Common myeloid progenitor, CD34-positive (primary cell): ENCODE data around the gene CBX8.

Experiments used
- CTCF ChIA-PET: fragments of 350-600 bp; sonication (Branson Sonifier 250); formaldehyde crosslinking; loops from one replicate; lab custom pipeline; 2021; ENCODE audit warnings: antibody characterized with exemption; lab: Charles Lee
- POLR2A ChIA-PET: fragments of 350-600 bp; sonication (Branson Sonifier 250); formaldehyde crosslinking; loops from one replicate; lab custom pipeline; 2021; ENCODE audit warnings: antibody characterized with exemption; lab: Charles Lee
- DNase-seq, 3 donors: peaks; one replicate each; pipeline versions ENCODE4 v3.0.0 to v3.0.0-alpha.2; 2013
- H3K27ac ChIP-seq, 2 experiments: 1 replicate in 1 of 2; 2 replicates in 1 of 2; pipeline ENCODE4 v1.7.0; 2013; ENCODE audit warnings: inconsistent platforms in 2 of 2, low read length in 2 of 2, mild to moderate bottlenecking in 2 of 2, low read depth in 1 of 2, moderate library complexity in 1 of 2; ENCODE audit not compliant: severe bottlenecking in 2 of 2, insufficient read depth in 1 of 2, poor library complexity in 1 of 2
- H3K27me3 ChIP-seq, 5 experiments: replicated peaks in 2 of 5; 1 replicate in 3 of 5; 2 replicates in 2 of 5; pipeline versions ENCODE4 v1.6.1 to v1.7.0; 2013; ENCODE audit warnings: low read length in 4 of 5, mild to moderate bottlenecking in 2 of 5, moderate library complexity in 2 of 5, inconsistent platforms in 1 of 5; ENCODE audit not compliant: insufficient read depth in 5 of 5, control insufficient read depth in 4 of 5
- H3K36me3 ChIP-seq, 4 experiments: 1 replicate in 2 of 4; 2 replicates in 2 of 4; pipeline versions ENCODE4 v1.6.1 to v1.7.0; 2013; ENCODE audit warnings: low read length in 3 of 4, control low read depth in 1 of 4, mild to moderate bottlenecking in 1 of 4; ENCODE audit not compliant: control insufficient read depth in 4 of 4, insufficient read depth in 4 of 4
- H3K4me1 ChIP-seq, 4 experiments: 1 replicate in 3 of 4; 2 replicates in 1 of 4; pipeline versions ENCODE4 v1.6.1 to v1.7.1; 2013; ENCODE audit warnings: low read length in 3 of 4, mild to moderate bottlenecking in 3 of 4, control low read depth in 1 of 4, inconsistent platforms in 1 of 4, moderate library complexity in 1 of 4; ENCODE audit not compliant: control insufficient read depth in 4 of 4, insufficient read depth in 4 of 4; ENCODE audit errors: control extremely low read depth in 1 of 4
- H3K4me3 ChIP-seq, 7 experiments: 1 replicate in 4 of 7; 2 replicates in 3 of 7; pipeline versions ENCODE4 v1.5.1 to v1.7.0; 2013; ENCODE audit warnings: mild to moderate bottlenecking in 7 of 7, low read length in 6 of 7, moderate library complexity in 6 of 7, inconsistent platforms in 2 of 7, low read depth in 2 of 7, control low read depth in 1 of 7; ENCODE audit not compliant: insufficient read depth in 4 of 7, control insufficient read depth in 1 of 7; ENCODE audit errors: extremely low read depth in 1 of 7
- H3K9me3 ChIP-seq, 5 experiments: 1 replicate in 4 of 5; 2 replicates in 1 of 5; pipeline versions ENCODE4 v1.6.1 to v1.7.1; 2013; ENCODE audit warnings: low read length in 4 of 5, mild to moderate bottlenecking in 2 of 5, inconsistent platforms in 1 of 5, low read depth in 1 of 5, moderate library complexity in 1 of 5; ENCODE audit not compliant: control insufficient read depth in 4 of 5, insufficient read depth in 2 of 5; ENCODE audit errors: control extremely low read depth in 1 of 5
- WGBS: methylation state at CpG from one replicate; pipeline ENCODE4 v1.1.5; 2013; ENCODE audit not compliant: insufficient coverage; 5-methylcytosine and 5-hydroxymethylcytosine counted together

The CBX8 gene

DNA sequence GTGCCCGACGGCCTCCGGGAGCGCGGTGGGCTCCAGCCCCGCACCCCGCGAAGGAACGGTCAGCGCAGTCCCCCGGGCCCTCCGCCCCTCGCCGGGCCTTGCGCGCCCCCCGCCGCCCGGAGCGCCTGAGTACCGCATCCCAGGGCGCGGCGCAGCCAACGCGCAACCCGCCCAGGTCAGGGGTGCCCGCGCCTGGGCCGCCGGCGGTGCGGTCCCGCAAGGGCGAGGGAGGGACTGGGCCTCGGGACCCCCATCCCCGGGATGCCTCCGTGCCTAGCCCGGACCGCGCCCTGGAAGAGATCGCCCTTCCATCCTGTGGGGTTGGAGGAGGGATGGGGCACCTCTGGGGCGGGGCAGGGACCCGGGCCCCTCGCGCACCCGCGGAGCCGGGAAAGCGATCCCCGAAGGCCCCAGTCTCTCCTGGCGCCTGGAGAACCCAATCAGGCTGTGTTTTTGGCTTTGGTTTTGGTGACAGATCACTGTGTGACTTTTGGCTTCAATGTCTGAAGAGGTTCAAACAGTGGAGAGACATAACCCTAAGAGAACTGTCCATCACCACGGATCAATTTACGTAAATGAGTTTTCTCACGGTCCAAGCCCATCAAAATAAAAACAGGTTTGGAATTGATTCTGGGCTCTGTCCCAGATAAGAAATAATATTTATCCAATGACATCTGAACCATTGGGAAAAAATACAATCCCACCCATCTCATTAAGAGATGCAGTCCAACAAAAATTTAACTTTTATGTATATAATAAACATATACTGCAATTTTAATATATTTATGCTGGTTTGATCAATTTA lies 48.4 kb downstream of the CBX8 start:
- peak in 1 of 3 donors; percentile 8 for DNase-seq
- no peak overlapping the region for H3K27ac ChIP-seq
- 14% methylated on average over 15 of the region's 55 CpGs for WGBS
- peak overlapping the region in 2 of 7 experiments; percentile 26 to 28 for H3K4me3 ChIP-seq
- ChIA-PET POLR2A (no interaction called here), CTCF (no interaction called here)
- H3K36me3 ChIP-seq = no peaks in the 10 kb centered on the region
- H3K27me3 ChIP-seq = peaks cover 0 to 69% (median 34%) of the 10 kb centered on the region in 5 experiments
- H3K4me1 ChIP-seq = peaks cover 0 to 29% (median 18%) of the 10 kb centered on the region in 4 experiments
- H3K9me3 ChIP-seq = no peaks in the 10 kb centered on the region

DNA sequence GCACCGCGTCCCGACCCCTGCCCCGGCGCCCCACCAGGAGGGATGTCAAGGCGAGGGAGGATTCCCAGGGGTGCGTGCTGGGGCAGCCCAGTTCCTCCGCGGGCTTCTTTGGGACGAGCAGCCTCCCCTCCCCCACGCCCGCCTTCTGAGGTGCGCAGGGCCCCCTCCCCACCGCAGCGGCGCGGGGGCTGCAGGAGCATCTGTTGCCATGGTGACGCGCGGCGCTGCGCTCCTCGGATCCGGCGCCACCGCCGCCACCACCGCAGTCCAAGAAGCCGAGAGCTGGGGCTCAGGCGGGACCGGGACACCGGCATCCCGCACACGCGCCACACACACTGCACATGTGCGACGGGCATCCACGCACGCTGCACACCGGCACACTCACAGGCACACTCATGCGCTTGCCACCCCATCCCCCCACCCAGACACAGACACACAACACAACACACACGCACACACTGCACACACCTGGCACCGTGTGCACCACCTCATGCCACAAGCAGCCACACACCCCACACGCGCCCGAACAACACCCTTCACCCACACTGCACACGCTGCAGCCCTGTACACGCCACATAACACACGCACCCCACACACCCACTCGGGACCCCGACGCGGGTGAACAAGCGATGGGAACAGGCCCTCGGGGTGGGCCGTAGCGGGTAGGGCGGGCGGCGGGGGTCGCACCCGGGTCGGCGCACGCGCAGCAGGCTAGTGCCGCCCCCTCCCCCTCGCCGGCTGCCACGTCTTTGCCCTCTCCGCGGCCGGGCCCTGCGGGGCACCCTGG lies 49.2 kb downstream of the CBX8 start:
- H3K9me3 ChIP-seq = no peaks in the 10 kb centered on the region
- POLR2A ChIA-PET = interaction anchor here (0.6 kb wide), 1 partner anchor 39 kb away, joined by 3 read pairs; no protein-coding TSS in a partner anchor
- H3K4me1 ChIP-seq = peaks cover 0 to 29% (median 18%) of the 10 kb centered on the region in 4 experiments
- H3K4me3 ChIP-seq = peak overlapping the region in 2 of 7 experiments; percentile 26 to 28
- DNase-seq = peak in 2 of 3 donors; percentile 33 to 34
- H3K27ac ChIP-seq = no peak overlapping the region
- CTCF ChIA-PET = interaction anchor here (0.6 to 2.8 kb wide), 7 partner anchors 17 to 223 kb away, joined by 3 to 19 read pairs (median 3); no protein-coding TSS in a partner anchor
- H3K27me3 ChIP-seq = peaks cover 0 to 62% (median 31%) of the 10 kb centered on the region in 5 experiments
- 2% methylated on average over 65 of the region's 74 CpGs for WGBS
- H3K36me3 ChIP-seq = no peaks in the 10 kb centered on the region

GRCh38 chr17:79746889-79747507 lies 49.9 kb downstream of the CBX8 start:
- Histone ChIP-seq H3K27me3 (peaks cover 0 to 56% (median 30%) of the 10 kb centered on the region in 5 experiments), H3K9me3 (no peaks in the 10 kb centered on the region)

GRCh38 chr17:79745641-79746105 lies 51.2 kb downstream of the CBX8 start:
- Histone ChIP-seq H3K9me3 (no peaks in the 10 kb centered on the region), H3K27me3 (peaks cover 0 to 54% (median 29%) of the 10 kb centered on the region in 5 experiments), H3K36me3 (no peaks in the 10 kb centered on the region), H3K4me3 (peak overlapping the region in 1 of 7 experiments; percentile 60), H3K27ac (no peak overlapping the region), H3K4me1 (peaks cover 0 to 33% (median 25%) of the 10 kb centered on the region in 4 experiments)
- peak in 1 of 3 donors; percentile 13 for DNase-seq
- 50% methylated on average over 6 of the region's 6 CpGs for WGBS
- ChIA-PET POLR2A (interaction anchor here (0.7 kb wide), 2 partner anchors 39 to 44 kb away, joined by 3 to 6 read pairs; no protein-coding TSS in a partner anchor), CTCF (interaction anchor here (0.7 to 2.8 kb wide), 18 partner anchors 9 to 265 kb away, joined by 3 to 19 read pairs (median 5); partner anchors contain the start of genes CBX4 and CBX8)

More at GRCh38 chr17:79746889-79747507, 49.9 kb downstream of the CBX8 start:
- H3K4me1 ChIP-seq = peaks cover 0 to 29% (median 20%) of the 10 kb centered on the region in 4 experiments
- 48% methylated on average over 22 of the region's 22 CpGs for WGBS
- no peak overlapping the region for H3K27ac ChIP-seq
- CTCF ChIA-PET = interaction anchor here (0.6 to 2.8 kb wide), 11 partner anchors 18 to 244 kb away, joined by 3 to 19 read pairs (median 5); no protein-coding TSS in a partner anchor
- POLR2A ChIA-PET = interaction anchor here (0.6 kb wide), 1 partner anchor 40 kb away, joined by 3 read pairs; no protein-coding TSS in a partner anchor
- peak in 1 of 3 donors; percentile 12 for DNase-seq
- no peaks in the 10 kb centered on the region for H3K36me3 ChIP-seq
- H3K4me3 ChIP-seq = no peak overlapping the region

DNA sequence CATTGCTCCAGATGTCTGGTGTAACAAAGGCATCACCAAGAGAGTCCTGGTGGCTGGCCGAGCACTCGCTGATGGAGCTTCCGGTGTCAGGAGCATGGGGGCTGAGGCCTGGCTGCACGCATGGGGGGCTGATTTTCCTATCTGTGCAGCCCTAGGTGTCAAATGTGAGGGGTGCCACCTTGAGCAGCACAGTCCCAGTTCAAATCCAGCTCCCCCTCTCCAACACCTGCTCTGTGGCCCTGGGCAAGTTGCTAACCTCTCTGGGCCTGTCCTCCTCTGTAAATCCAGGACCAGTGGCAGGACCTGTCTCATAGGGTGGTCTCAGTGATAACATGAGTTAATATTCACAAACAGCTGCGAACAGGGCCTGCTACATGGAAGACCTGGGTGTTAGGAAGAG lies 53.3 kb downstream of the CBX8 start:
- Histone ChIP-seq H3K4me3 (no peak overlapping the region), H3K36me3 (no peaks in the 10 kb centered on the region), H3K27me3 (peaks cover 0 to 51% (median 32%) of the 10 kb centered on the region in 5 experiments), H3K27ac (no peak overlapping the region), H3K9me3 (no peaks in the 10 kb centered on the region), H3K4me1 (peaks cover 0 to 36% (median 25%) of the 10 kb centered on the region in 4 experiments)
- 98% methylated on average over 5 of the region's 5 CpGs for WGBS
- DNase-seq = no peak
- ChIA-PET POLR2A (interaction anchor here (0.7 to 0.9 kb wide), 3 partner anchors 94 to 122 kb away, joined by 3 to 5 read pairs (median 3); no protein-coding TSS in a partner anchor), CTCF (interaction anchor here (0.8 to 2.0 kb wide), 7 partner anchors 34 to 246 kb away, joined by 3 to 12 read pairs (median 4); no protein-coding TSS in a partner anchor)

GRCh38 chr17:79742951-79743476 lies 53.9 kb downstream of the CBX8 start:
- Histone ChIP-seq H3K4me1 (peaks cover 0 to 31% (median 23%) of the 10 kb centered on the region in 4 experiments), H3K9me3 (no peaks in the 10 kb centered on the region), H3K36me3 (no peaks in the 10 kb centered on the region), H3K27ac (no peak overlapping the region), H3K27me3 (peaks cover 0 to 45% (median 29%) of the 10 kb centered on the region in 5 experiments), H3K4me3 (no peak overlapping the region)
- no peak for DNase-seq
- WGBS = 100% methylated on average over 4 of the region's 7 CpGs
- ChIA-PET POLR2A (interaction anchor here (0.9 kb wide), 1 partner anchor 94 kb away, joined by 3 read pairs; no protein-coding TSS in a partner anchor), CTCF (interaction anchor here (0.7 to 2.9 kb wide), 7 partner anchors 45 to 247 kb away, joined by 3 to 10 read pairs (median 3); no protein-coding TSS in a partner anchor)
